Measurements from ENCODE around the gene ARID3A.
A peak's percentile ranks its signal among the peaks of the same experiment; 100 is the strongest.

The ARID3A gene

DNA sequence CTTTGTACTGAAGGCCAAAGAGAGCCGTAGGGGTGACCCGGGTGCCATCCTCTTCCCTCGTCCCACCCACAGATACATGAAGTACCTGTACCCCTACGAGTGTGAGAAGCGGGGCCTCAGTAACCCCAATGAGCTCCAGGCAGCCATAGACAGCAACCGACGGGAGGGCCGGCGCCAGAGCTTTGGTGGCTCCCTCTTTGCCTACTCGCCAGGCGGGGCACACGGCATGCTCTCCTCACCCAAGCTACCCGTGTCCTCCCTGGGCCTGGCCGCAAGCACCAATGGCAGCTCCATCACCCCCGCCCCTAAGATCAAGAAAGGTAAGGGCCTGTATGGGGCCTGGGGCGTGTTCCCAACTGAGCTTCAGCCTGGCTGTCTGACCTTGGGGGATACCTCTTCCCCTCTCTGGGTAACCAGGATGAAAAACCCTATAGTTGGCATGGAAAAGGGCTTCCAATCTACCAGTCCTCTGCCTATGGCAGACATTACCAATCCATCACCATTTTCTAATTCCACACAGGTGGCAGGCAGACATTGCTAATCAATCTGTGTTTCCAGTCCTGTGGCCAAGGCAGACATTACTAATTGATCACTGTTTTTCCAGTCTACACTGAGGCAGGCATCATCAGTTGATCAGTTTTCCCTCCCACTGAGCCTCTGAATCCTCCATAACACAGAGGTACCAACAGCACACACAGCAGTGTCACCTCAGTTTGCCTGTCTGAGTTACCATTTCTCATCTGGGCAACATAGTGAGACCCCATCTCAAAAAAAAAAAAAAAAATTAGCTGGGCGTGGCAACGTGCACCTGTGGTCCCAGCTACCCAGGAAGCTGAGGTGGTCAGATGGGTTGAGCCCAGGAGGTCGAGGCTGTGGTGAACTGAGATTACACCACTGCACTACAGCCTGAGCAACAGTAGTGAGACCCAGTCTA lies 39.2 kb downstream of the ARID3A start:
- no peak for DNase-seq

GRCh38 chr19:966485-967088 lies 40.8 kb downstream of the ARID3A start:
- no peak for DNase-seq

DNA sequence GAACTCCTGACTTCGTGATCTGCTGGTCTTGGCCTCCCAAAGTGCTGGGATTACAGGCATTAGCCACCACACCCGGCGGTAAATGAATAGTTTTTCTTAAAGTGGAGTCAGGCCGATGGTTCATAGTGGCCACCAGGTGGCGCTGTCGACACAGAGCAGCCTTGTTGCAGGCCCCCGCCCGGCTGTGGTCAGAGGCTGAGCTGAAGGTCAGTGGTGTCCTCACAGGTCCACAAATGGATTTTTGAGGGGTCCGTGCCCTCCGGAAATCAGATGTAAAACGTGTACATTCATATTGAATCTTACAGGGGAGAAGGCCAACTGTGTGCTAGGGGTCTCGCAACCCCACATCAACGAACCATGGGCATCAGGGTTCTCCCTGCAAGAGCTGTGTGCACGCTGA lies 44.9 kb downstream of the ARID3A start:
- no peak for DNase-seq

GRCh38 chr19:971795-972194 lies 46.0 kb downstream of the ARID3A start:
- DNase-seq = no peak

DNA sequence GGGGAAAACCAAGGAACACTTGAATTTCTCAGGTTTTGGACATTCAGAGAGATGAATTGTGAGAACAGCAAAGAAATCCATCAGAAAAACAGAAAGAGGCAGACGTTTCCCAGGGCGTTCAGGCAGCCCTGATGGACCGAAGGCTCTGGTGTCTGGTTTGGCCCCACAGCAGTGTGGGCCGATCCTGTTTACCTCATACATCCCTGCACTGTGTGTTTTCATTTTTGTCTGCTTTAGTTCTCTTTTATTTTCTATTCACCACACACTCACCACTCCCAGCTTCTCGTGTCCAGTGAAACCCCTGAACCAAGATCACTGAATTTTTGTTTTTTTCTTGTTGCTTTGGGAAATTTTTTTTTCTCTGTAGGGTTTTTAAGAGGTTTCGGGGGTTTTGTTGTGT lies 46.4 kb downstream of the ARID3A start:
- DNase-seq = no peak

- no peak for DNase-seq
Measured at GRCh38 chr19:973726-974563, 48.1 kb downstream of the ARID3A start.

GRCh38 chr19:974564-975257 lies 48.9 kb downstream of the ARID3A start:
- DNase-seq = no peak

- no peak for DNase-seq
Measured at GRCh38 chr19:976476-976875, 50.6 kb downstream of the ARID3A start.

DNA sequence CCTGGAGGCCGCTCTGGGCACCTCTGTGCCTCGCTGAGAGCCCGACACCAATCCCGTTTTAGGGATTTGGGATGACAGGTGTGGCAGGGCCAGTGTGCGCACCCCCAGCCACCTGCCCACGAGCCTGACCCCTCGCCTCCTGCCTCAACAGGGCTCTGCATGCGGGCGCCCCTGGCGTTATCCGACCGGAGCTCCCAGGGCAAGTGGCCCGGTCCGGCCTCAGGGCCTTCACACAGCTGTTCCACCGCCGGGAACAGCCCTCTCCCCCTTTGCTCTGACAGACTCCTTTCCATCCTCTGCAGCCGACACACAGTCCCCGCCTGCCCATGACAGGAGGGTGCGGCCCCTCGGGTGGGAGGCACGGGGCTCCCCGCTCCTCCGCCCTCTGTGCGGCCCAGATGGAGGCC lies 51.2 kb downstream of the ARID3A start:
- no peak for DNase-seq

GRCh38 chr19:979318-979741 lies 53.5 kb downstream of the ARID3A start:
- DNase-seq = no peak

DNA sequence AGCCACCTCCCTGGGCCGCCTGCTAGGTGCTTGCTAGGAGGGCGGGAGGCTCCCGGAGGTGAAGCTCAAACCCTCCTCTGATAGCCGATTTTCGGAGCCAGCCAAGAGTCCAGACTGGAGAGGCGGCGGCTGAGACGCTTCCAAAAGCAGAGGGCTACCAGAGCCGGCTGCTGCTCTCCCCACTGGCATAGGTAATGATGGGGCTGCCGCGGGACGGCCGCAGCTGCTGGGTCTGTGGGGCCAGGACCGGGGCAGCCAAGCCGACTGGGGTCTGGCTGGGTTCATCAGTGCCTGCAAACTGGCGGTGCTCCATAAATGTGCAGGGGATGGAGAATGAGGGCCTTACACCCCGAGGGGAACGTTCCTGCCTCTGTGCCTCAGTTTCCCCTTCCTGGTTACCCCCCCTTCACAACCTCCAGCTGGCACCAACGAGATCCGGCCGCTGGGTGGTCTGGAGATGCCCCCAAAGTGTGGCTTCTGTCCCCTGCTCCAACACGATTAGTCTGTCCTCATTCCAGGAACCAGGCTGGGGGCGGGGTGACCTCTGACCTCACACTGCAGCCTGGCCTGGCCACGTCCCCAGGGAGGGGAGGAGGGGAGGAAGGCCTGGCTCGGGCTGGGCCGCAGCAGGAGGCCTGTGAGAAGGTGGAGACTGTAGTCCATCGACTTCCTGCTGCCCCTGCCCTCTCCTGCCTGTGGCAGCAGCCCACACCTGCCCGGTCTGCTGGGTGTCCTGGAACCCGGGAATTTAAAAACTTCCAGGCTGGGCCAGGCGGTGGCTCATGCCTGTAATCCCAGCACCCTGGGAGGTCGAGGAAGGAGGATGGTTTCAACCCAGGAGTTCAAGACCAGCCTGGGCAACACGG lies 54.5 kb downstream of the ARID3A start:
- DNase-seq = no peak

- DNase-seq = peak; percentile 60
Measured at GRCh38 chr19:982567-983170, 56.8 kb downstream of the ARID3A start.

DNA sequence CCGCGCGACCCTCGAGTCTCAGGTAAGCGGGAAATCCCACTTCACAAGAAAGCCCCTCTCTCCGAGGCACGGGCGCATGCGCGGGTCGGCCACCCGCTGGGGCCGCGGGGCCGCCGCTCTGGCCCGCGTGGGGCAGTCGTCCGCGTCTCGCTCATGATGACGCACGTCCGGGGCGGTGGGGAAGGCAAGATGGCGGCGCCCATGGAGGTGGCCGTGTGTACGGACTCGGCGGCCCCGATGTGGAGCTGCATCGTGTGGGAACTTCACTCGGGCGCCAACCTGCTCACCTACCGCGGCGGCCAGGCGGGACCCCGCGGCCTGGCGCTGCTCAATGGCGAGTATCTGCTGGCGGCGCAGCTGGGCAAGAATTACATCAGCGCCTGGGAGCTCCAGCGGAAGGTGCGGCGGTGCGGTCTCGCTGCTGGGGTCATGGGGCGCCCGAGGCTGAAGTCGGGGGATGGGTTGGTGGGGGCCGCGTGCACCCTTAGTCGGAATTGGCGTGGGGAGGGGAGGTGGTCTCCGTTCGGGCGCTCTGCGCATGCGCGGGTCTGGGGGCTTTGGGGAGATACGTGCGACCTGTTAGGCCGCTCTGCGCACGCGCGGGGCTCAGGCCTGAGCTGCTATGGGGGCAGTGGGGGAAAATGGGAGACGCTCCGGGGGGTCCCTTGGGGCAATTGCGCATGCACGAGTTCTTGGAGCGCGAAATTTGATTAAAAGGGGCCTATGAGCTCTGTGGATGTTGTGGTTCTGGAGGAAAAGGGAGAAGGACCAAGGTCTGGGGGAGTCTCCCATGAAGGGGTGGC lies 58.5 kb downstream of the ARID3A start, which contains the start of gene WDR18:
Gene WDR18 (plus strand): TSS at position 181 of the 803 bp plus-strand sequence. CDS start 9 bp downstream, at position 190.
- peak; percentile 80 to 82 for DNase-seq

- no peak for DNase-seq
Measured at GRCh38 chr19:986083-986482, 60.2 kb downstream of the ARID3A start.

DNA sequence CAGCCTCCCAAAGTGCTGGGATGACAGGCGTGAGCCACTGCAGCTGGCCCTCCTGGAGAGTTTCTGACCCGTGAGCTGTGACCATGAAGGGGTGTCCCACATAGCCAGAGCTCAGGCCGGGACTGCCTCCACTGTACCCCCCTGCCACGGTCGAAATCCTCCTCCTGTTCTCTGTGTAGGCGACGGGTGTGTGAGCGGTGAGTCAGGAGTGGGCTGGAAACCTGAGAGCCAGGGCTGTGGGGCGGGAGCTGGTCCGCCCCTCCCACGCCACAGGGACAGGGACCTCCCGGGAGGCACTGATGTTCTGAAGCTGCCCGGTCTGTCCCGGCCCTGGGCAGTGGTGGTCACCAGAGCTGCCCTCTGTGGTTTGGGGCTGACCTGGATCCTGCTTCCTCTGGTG lies 62.2 kb downstream of the ARID3A start:
- DNase-seq = no peak

DNA sequence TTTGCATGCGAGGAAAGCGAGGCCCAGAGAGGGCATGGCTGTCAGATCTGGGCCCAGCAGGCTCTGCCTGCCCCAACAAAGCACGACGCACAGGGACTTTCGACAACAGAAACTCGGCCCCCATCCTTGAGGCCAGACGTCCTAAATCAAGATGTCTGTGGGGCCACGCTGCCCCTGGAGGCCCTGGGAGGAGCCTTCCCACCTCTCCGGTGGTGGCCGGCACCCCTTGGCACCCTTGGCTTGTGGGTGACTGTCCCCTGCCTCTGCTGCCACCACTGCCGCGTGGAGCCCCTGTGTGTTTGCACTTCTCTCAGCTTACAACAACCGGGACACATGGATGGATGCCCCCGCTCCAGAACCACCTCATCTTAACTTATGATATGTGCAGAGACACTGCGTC lies 62.7 kb downstream of the ARID3A start:
- no peak for DNase-seq

- no peak for DNase-seq
Measured at GRCh38 chr19:989381-990081, 63.7 kb downstream of the ARID3A start.

- DNase-seq = no peak
Measured at GRCh38 chr19:990119-990571, 64.3 kb downstream of the ARID3A start.

DNA sequence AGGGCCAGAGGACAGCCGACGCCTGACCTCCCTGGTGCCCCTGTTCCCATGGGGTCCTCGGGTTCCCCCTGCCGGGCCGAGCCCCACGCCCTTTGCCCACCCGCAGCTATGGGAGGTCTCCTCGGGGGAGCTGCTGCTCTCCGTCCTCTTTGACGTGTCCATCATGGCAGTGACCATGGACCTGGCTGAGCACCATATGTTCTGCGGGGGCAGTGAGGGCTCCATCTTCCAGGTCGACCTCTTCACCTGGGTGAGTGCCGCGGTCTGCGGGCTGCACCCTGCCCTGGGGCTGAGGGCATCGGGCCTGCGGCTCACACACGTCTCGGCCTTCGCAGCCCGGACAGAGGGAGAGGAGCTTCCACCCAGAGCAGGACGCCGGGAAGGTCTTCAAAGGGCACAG lies 64.9 kb downstream of the ARID3A start:
- no peak for DNase-seq

Measured in activated CD4-positive, alpha-beta T cell treated with anti-CD3 and anti-CD28 coated beads, Interleukin-2, amount 50 U/mL, for 4 hours (primary cell).